NCI-H446 (cell line): ENCODE data around the gene SSX2.
"Not testable (repeated sequence)": the region's sequence is repeated elsewhere in the genome, so short reads cannot be mapped to it uniquely, and the experiment has no call there.

Experiments used
- DNase-seq, 2 experiments: peaks; one replicate each; lab custom pipeline; 2025; lab: John Stamatoyannopoulos, UW

SSX2 gene

GRCh38 chrX:52707078-52707477 is at the start of gene SSX2:
SSX2 (minus strand) TSS chrX:52707178; CDS start chrX:52705749, 1,429 bp downstream.
- DNase-seq: not testable (repeated sequence)

DNA sequence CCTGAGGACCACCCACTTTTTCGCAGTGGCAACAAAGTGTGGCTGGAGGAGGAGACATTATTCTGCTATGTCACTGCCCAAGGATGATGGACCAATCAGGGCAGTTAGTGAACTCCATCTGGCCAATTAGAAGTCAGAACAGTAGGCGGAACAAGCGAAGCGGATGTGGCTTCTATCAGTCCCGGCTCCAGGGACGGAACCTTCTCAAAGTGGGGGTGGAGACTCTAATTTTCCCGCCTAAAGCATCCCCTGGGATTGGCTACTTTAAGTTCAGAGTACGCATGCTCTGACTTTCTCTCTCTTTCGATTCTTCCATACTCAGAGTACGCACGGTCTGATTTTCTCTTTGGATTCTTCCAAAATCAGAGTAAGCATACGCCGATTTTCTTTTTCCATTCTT is 44.0 kb upstream of the SSX2 start, which contains the start of gene SSX2B:
Gene SSX2B, plus strand, starts transcription at position 301 of the 400 bp plus-strand sequence. CDS start 1,429 bp downstream, outside the sequence.
- DNase-seq: not testable (repeated sequence)

DNA sequence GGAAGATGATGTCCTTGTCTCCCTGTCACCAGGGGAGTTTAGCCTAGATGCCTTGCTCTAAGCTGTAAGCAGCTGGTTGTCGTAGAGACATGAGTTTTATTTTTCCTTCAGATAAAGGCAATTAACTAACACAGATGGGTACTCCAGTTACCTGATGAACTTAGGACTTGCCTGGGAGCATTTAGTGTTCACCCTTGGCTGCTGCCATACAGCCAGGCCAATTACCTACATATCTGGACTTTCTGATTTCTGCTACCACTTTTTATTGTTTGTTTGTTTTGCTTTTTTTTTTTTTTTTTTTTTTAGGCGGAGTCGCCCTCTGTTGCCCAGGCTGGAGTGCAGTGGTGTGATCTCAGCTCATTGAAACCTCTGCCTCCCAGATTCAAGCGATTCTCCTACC is 14.9 kb downstream of the SSX2 start:
- DNase-seq: not testable (repeated sequence)

DNA sequence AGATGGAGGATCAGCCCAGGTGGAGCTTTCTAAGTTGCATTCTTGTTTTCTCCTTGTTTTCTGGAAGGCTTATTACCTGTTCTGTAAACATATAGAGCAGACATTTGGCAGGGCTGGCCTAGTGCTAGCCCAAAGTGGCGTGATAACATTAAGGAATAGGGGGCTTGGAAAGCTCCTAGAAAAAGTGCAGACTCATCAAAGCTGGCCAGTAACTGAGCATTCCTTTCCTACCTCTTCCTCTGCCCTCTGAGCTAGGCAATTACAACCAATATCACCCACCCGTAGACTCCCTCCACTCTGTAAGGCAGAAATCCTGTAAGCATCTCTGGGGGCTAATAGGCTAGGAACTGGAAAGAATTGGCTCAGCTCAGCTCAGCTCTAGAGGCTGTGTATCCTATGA is 44.8 kb downstream of the SSX2 start:
- not testable (repeated sequence) for DNase-seq

GRCh38 chrX:52655475-52655874 is 51.5 kb downstream of the SSX2 start:
- not testable (repeated sequence) for DNase-seq

GRCh38 chrX:52654800-52655199 is 52.2 kb downstream of the SSX2 start, which contains the start of gene SSX7:
SSX7 (minus strand) TSS chrX:52654900; CDS start chrX:52653472, 1,428 bp downstream.
- DNase-seq: not testable (repeated sequence)

DNA sequence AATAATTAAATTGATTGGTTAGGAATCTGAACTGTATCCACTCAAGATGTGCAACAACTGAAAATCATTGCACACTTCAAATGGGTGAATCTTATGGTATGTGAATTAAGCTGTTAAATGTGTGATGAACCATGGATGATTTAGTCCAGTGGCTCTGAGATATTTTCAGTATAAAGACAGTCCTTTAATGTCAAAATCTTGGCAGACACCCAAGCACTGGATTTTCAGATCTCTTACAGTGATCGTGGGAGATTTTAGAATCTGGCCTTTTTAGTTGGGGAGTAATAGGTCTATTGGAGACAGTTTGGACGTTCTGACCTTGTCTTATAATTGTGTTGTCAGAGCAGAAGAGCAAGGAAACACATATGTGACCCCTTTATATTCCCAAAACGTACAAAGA is 56.3 kb downstream of the SSX2 start:
- not testable (repeated sequence) for DNase-seq

- not testable (repeated sequence) for DNase-seq
These were observed 58.0 kb downstream of the SSX2 start for GRCh38 chrX:52648956-52649355.
